CD4-positive, CD25-positive, alpha-beta regulatory T cell (primary cell): ENCODE results near the gene THAP11. TPM values are rescaled to one million over a fixed set of nuclear protein-coding genes. Genes with fewer than 3 reads are reported as not detected.

Experiments
- ATAC-seq, 2 donors: fragments of 150-1000 bp; cut with Tn5 transposase; one replicate each; pipeline ENCODE4 v1.10.0; 2021; ENCODE audit warnings: low read depth in 2 of 2, moderate number of reproducible peaks in 2 of 2, moderate library complexity in 1 of 2
- DNase-seq, 3 donors: peaks; one replicate each; pipeline versions ENCODE4 v3.0.0 to v3.0.0-alpha.2; 2012 to 2022; ENCODE audit warnings: mixed read lengths in 1 of 3
- H3K27ac ChIP-seq: one replicate; pipeline ENCODE4 v1.7.0; 2013; ENCODE audit warnings: mild to moderate bottlenecking, low read length; ENCODE audit not compliant: insufficient read depth, poor library complexity, severe bottlenecking
- H3K27me3 ChIP-seq: one replicate; pipeline ENCODE4 v1.7.0; 2013; ENCODE audit warnings: low read length; ENCODE audit not compliant: control insufficient read depth, insufficient read depth
- H3K36me3 ChIP-seq: one replicate; pipeline ENCODE4 v1.7.0; 2013; ENCODE audit warnings: mild to moderate bottlenecking, low read length, moderate library complexity; ENCODE audit not compliant: control insufficient read depth, insufficient read depth
- H3K4me1 ChIP-seq: 2 replicates; pipeline ENCODE4 v1.7.0; 2013; ENCODE audit warnings: mild to moderate bottlenecking, low read length; ENCODE audit not compliant: insufficient read depth, control insufficient read depth, poor library complexity, severe bottlenecking
- H3K4me3 ChIP-seq: one replicate; pipeline ENCODE4 v1.7.0; 2013; ENCODE audit warnings: low read depth, mild to moderate bottlenecking, low read length, moderate library complexity
- H3K9me3 ChIP-seq, 2 experiments: 1 replicate in 1 of 2; 2 replicates in 1 of 2; pipeline ENCODE4 v1.7.0; 2013; ENCODE audit warnings: low read length in 2 of 2, mild to moderate bottlenecking in 1 of 2, moderate library complexity in 1 of 2; ENCODE audit not compliant: control insufficient read depth in 2 of 2
- H3K27ac Mint-ChIP-seq, 3 donors: one replicate each; pipeline ENCODE4 v1.8.0; 2020 to 2022; ENCODE audit warnings: mild to moderate bottlenecking in 3 of 3, mixed read lengths in 3 of 3, moderate library complexity in 2 of 3
- H3K27me3 Mint-ChIP-seq: one replicate; pipeline ENCODE4 v1.8.0; 2022; ENCODE audit warnings: mild to moderate bottlenecking, mixed read lengths
- H3K36me3 Mint-ChIP-seq: one replicate; pipeline ENCODE4 v1.8.0; 2020; ENCODE audit warnings: mixed read lengths
- H3K4me1 Mint-ChIP-seq, 4 donors: one replicate each; pipeline ENCODE4 v1.8.0; 2020 to 2022; ENCODE audit warnings: mixed read lengths in 4 of 4, mild to moderate bottlenecking in 1 of 4
- H3K4me3 Mint-ChIP-seq, 4 donors: one replicate each; pipeline ENCODE4 v1.8.0; 2020 to 2022; ENCODE audit warnings: mild to moderate bottlenecking in 4 of 4, mixed read lengths in 4 of 4, moderate library complexity in 3 of 4
- H3K9me3 Mint-ChIP-seq, 7 donors: one replicate each; pipeline ENCODE4 v1.8.0; 2020 to 2022; ENCODE audit warnings: mixed read lengths in 7 of 7, mild to moderate bottlenecking in 3 of 7, moderate library complexity in 2 of 7
- polyA plus RNA-seq, 4 donors: library from polyadenylated mRNA; unstranded; fragments of 300-500 nt; fragmentation: Illumina TruSeq; gene quantifications; one replicate each; pipeline ENCODE4 v1.2.3, GENCODE V29; 2021
- total RNA-seq: library from RNA; stranded (reverse); gene quantifications from one replicate; pipeline ENCODE4 v1.2.3, GENCODE V29; 2022

THAP11 gene
- total and polyA plus RNA-seq, 5 donors from 2014 or later, result 32.2 to 166 (median 140) TPM

DNA sequence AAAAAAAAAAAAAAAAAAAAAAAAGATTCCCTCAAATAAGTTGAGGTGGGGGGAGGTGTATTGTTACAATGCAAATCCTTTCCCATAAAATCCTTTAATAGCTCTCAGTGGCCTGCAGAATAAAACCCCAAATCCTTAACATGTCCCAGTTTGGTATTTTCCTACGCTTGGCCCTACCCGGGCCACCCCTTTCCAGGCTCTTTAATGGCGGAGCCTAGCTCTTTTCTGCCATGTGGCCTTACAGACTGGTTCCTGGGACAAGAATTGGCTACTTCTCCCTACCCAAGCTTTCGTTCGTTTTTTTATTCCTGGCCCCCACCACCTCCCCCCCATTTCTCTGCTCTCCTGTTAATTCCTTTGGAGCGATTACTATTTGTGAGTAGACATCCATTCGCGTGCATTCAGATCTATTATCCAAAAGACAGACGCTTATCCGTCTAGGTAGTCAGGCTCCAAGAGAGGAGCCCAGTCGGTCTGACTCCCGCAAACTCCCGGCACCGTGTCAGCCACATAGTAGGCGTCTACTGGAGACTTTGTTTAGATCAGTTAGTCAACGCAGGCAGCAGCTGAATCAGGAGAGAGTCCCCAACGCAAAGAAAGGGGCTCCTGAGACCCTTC, 813 bp upstream of the THAP11 start:
- Histone ChIP-seq H3K27ac (peak overlapping the region; percentile 97), H3K36me3 (no peaks in the 10 kb centered on the region), H3K9me3 (no peaks in the 10 kb centered on the region), H3K27me3 (no peaks in the 10 kb centered on the region), H3K4me1 (peaks cover 40% of the 10 kb centered on the region), H3K4me3 (peak overlapping the region; percentile 72)
- H3K4me1 Mint-ChIP-seq, result peaks cover 18 to 42% (median 27%) of the 10 kb centered on the region in 4 donors
- ATAC-seq (no peak), DNase-seq (no peak)
- H3K36me3 Mint-ChIP-seq, result no peaks in the 10 kb centered on the region
- H3K27ac Mint-ChIP-seq, result peak overlapping the region; percentile 93 to 98 (median 96)
- no peaks in the 10 kb centered on the region for H3K27me3 Mint-ChIP-seq
- peak overlapping the region; percentile 88 to 99 (median 94) for H3K4me3 Mint-ChIP-seq
- no peaks in the 10 kb centered on the region for H3K9me3 Mint-ChIP-seq

DNA sequence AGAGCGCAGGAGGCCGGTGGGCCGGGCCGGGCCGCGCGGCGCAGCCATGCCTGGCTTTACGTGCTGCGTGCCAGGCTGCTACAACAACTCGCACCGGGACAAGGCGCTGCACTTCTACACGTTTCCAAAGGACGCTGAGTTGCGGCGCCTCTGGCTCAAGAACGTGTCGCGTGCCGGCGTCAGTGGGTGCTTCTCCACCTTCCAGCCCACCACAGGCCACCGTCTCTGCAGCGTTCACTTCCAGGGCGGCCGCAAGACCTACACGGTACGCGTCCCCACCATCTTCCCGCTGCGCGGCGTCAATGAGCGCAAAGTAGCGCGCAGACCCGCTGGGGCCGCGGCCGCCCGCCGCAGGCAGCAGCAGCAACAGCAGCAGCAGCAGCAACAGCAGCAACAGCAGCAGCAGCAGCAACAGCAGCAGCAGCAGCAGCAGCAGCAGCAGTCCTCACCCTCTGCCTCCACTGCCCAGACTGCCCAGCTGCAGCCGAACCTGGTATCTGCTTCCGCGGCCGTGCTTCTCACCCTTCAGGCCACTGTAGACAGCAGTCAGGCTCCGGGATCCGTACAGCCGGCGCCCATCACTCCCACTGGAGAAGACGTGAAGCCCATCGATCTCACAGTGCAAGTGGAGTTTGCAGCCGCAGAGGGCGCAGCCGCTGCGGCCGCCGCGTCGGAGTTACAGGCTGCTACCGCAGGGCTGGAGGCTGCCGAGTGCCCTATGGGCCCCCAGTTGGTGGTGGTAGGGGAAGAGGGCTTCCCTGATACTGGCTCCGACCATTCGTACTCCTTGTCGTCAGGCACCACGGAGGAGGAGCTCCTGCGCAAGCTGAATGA, 606 bp downstream of the THAP11 start:
- DNase-seq (peak in 2 of 3 donors; percentile 77 to 83), ATAC-seq (peak; percentile 26 to 33)
- Histone ChIP-seq H3K27ac (peak overlapping the region; percentile 97), H3K36me3 (no peaks in the 10 kb centered on the region), H3K27me3 (no peaks in the 10 kb centered on the region), H3K4me3 (peak overlapping the region; percentile 89), H3K9me3 (no peaks in the 10 kb centered on the region), H3K4me1 (peaks cover 47% of the 10 kb centered on the region)
- Mint-ChIP-seq H3K27ac (peak overlapping the region; percentile 95 to 96 (median 95)), H3K4me1 (peaks cover 19 to 45% (median 29%) of the 10 kb centered on the region in 4 donors), H3K4me3 (peak overlapping the region; percentile 88 to 98 (median 96)), H3K36me3 (no peaks in the 10 kb centered on the region), H3K27me3 (no peaks in the 10 kb centered on the region), H3K9me3 (no peaks in the 10 kb centered on the region)

DNA sequence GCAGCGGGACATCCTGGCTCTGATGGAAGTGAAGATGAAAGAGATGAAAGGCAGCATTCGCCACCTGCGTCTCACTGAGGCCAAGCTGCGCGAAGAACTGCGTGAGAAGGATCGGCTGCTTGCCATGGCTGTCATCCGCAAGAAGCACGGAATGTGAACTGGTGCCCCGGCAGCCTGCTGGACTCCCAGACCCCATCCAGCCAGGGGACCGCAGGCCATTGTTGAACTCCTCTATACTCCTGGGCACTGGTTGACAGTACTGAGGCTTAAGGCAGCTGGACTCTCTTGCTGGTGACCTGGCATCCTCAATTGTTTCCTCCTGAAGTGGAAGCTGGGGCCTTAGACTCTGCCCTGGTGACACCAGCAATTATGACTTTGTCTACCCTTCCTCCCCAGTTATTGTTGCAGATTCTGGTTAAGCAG, 1.2 kb downstream of the THAP11 start:
- DNase-seq, result peak in 1 of 3 donors; percentile 59
- peak overlapping the region; percentile 95 to 96 (median 95) for H3K27ac Mint-ChIP-seq
- H3K9me3 Mint-ChIP-seq, result no peaks in the 10 kb centered on the region
- peak overlapping the region; percentile 88 to 98 (median 96) for H3K4me3 Mint-ChIP-seq
- Histone ChIP-seq H3K9me3 (no peaks in the 10 kb centered on the region), H3K4me1 (peaks cover 54% of the 10 kb centered on the region), H3K4me3 (peak overlapping the region; percentile 89), H3K27ac (peak overlapping the region; percentile 97), H3K36me3 (no peaks in the 10 kb centered on the region), H3K27me3 (no peaks in the 10 kb centered on the region)
- ATAC-seq, result no peak
- peaks cover 16 to 52% (median 32%) of the 10 kb centered on the region in 4 donors for H3K4me1 Mint-ChIP-seq
- no peaks in the 10 kb centered on the region for H3K27me3 Mint-ChIP-seq
- no peaks in the 10 kb centered on the region for H3K36me3 Mint-ChIP-seq

DNA sequence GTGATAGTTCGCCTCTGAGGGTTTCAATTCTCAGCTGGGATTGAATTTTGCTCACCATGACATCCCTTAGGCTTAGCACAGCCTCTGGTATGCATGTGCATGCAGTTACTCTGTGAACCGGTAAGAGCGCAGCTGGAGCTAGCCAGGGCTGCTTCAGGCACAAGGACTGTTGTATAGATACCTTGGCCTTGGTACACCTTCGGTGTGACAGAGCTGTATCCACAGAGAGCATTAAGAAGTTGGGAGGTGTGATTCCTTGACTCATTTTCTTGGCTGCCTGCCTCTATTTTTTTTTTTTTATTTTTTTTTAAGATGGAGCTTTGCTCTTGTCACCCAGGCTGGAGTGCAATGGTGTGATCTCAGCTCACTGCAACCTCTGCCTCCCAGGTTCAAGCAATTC, 2.4 kb downstream of the THAP11 start:
- DNase-seq (no peak), ATAC-seq (no peak)
- Mint-ChIP-seq H3K27ac (peak overlapping the region in 1 of 3 donors; percentile 91), H3K4me3 (peak overlapping the region; percentile 27 to 96 (median 92)), H3K4me1 (peaks cover 16 to 57% (median 35%) of the 10 kb centered on the region in 4 donors), H3K27me3 (no peaks in the 10 kb centered on the region), H3K36me3 (no peaks in the 10 kb centered on the region), H3K9me3 (no peaks in the 10 kb centered on the region)
- no peaks in the 10 kb centered on the region for H3K9me3 ChIP-seq
- no peaks in the 10 kb centered on the region for H3K36me3 ChIP-seq
- no peaks in the 10 kb centered on the region for H3K27me3 ChIP-seq
- peak overlapping the region; percentile 97 for H3K27ac ChIP-seq
- peak overlapping the region; percentile 89 for H3K4me3 ChIP-seq
- peaks cover 55% of the 10 kb centered on the region for H3K4me1 ChIP-seq

DNA sequence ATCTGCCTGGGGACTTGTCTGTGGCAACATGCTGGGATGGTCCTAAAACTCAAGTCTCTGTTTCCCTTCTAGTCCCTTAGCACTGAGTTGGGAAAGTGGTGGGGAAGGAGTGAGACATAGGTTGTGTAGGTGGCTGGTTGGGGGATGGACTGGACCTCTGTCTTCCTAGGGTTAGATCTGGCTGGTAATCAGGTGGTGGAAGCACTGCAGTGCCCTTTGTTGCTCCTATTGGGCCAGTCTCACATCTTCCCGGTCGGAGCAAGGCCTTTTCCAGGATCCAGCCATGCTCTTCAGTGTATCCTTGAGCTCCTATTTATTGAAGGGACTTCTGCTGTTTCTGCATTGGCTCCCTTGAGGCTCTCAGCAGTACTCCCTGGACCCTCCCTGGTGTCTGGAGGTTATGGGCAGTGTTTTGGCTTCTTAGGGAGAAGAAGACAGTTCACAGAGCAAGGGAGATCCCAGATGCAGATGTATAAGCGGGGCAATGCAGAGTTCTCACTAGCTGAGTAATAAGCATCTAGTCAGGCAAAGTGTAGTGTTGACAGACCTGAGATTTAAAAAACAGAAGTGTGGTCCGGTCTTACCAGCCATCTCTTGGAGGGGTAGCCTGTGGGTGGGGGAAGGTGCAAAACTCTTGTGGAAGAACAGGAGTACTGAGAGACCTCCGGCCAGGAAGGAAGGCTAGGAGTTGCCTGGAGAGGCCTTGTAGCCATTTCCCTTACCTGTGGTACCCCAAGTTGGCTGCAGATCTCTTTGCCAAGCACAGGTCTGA, 3.4 kb downstream of the THAP11 start:
- Histone ChIP-seq H3K27me3 (no peaks in the 10 kb centered on the region), H3K4me1 (peaks cover 55% of the 10 kb centered on the region), H3K27ac (peak overlapping the region; percentile 97), H3K36me3 (no peaks in the 10 kb centered on the region), H3K9me3 (no peaks in the 10 kb centered on the region), H3K4me3 (peak overlapping the region; percentile 80)
- ATAC-seq (no peak), DNase-seq (peak in 1 of 3 donors; percentile 23)
- no peaks in the 10 kb centered on the region for H3K9me3 Mint-ChIP-seq
- H3K4me3 Mint-ChIP-seq, result peak overlapping the region; percentile 88 to 95 (median 90)
- peak overlapping the region; percentile 91 to 93 (median 93) for H3K27ac Mint-ChIP-seq
- no peaks in the 10 kb centered on the region for H3K27me3 Mint-ChIP-seq
- H3K36me3 Mint-ChIP-seq, result no peaks in the 10 kb centered on the region
- peaks cover 16 to 65% (median 35%) of the 10 kb centered on the region in 4 donors for H3K4me1 Mint-ChIP-seq

DNA sequence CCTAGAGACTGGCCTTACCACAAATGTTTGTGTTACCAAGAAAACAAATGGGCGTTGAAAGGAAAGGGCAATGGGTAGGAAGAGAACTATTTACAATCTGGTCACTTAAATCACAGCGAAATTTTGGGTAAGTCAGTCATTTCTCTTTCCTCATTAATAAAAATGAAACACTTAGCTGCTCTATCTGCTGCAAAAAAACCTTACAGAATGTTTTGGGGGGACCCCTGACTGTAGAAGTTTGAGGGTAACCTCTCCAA, 3.9 kb downstream of the THAP11 start:
- H3K27ac ChIP-seq, result peak overlapping the region; percentile 97
- no peaks in the 10 kb centered on the region for H3K27me3 Mint-ChIP-seq
- H3K9me3 Mint-ChIP-seq, result no peaks in the 10 kb centered on the region
- peak overlapping the region; percentile 91 to 93 (median 93) for H3K27ac Mint-ChIP-seq
- peak overlapping the region; percentile 80 for H3K4me3 ChIP-seq
- no peaks in the 10 kb centered on the region for H3K27me3 ChIP-seq
- no peaks in the 10 kb centered on the region for H3K36me3 ChIP-seq
- no peaks in the 10 kb centered on the region for H3K9me3 ChIP-seq
- no peak for DNase-seq
- H3K4me1 ChIP-seq, result peaks cover 55% of the 10 kb centered on the region
- H3K4me1 Mint-ChIP-seq, result peaks cover 16 to 66% (median 35%) of the 10 kb centered on the region in 4 donors
- H3K4me3 Mint-ChIP-seq, result peak overlapping the region; percentile 88 to 95 (median 90)
- no peaks in the 10 kb centered on the region for H3K36me3 Mint-ChIP-seq
- ATAC-seq, result no peak

DNA sequence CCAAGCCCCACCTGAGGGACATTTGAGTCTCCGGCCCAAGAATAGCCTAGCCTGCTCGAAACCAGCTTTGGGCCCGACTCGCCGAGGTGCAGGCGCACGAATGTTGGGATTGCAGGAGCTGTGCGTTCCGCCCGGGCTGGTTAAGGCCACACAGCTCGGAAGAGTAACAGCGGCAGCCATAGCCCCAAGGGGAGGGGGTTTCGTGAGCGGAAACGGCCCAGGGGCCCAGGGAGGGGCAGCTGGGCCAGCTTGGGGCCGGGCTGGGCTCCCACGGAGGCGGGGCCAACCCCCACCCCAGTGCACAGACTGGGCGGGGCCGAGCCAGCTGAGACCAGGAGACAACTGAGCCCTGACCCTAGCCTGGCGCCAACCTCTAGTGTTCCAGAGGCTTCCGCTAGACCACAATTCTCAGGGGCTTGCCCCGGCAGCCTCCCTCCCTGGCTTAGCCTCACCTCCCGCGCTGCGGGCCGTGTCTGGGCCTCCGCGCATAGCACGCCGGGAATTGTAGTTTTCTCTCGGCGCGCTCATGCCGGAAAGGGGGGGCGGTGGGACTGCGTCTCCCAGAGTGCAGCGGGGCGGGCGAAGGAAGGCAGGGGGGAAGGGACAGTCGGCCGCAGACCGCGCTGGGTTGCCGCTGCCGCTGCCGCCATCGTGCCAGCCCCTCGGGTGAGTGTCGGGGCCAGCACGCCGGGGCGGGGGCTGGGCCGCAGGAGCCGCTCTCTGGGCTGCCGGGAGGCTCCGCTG, 4.4 kb downstream of the THAP11 start, which contains the start of gene NUTF2:
NUTF2 (plus strand) TSS at position 614 of the 744 bp plus-strand sequence. CDS start 18,198 bp downstream, outside the sequence.
- Mint-ChIP-seq H3K27me3 (no peaks in the 10 kb centered on the region), H3K9me3 (no peaks in the 10 kb centered on the region), H3K27ac (peak within 1 kb of the TSS; percentile 91 to 93 (median 93)), H3K4me1 (peaks cover 15 to 65% (median 34%) of the 10 kb centered on the region in 4 donors), H3K4me3 (peak within 1 kb of the TSS; percentile 88 to 95 (median 90)), H3K36me3 (no peaks in the 10 kb centered on the region)
- Histone ChIP-seq H3K27ac (peak within 1 kb of the TSS; percentile 97), H3K36me3 (no peaks in the 10 kb centered on the region), H3K27me3 (no peaks in the 10 kb centered on the region), H3K4me3 (peak within 1 kb of the TSS; percentile 80), H3K4me1 (peaks cover 52% of the 10 kb centered on the region), H3K9me3 (no peaks in the 10 kb centered on the region)
- ATAC-seq (peak; percentile 68 to 71), DNase-seq (peak; percentile 92 to 97 (median 96))
